C4-2B (cell line): ENCODE data around the gene ADAT3.

Experiments
- ZFX ChIP-seq: fragments of 450-650 bp; IDR thresholded peaks from 2 replicates; pipeline ENCODE4 v1.6.1; 2017
- TF ChIP-seq, protein P1 (sequence below): fragments of 450-650 bp; conservative IDR thresholded peaks from 2 replicates; pipeline ENCODE4 v1.5.1; 2017; ENCODE audit warnings: mild to moderate bottlenecking

DNA sequence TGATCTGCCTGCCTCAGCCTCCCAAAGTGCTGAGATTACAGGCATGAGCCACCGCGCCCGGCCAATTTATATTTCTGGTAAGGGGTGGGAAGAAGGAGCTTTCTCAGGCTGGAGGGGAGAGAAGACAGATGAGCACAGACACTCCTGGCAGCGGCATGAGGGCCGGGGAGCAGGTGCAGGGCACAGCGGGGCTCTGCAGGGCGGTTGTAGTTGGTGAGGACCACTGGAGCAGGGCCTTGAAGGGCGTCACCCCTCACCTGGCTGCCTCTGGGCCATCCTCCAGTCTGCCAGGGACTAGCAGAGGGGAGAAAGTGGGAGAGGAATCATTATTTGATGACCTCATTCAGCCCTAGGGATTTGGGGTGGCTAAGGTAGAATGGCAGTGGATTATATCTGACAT lies 27.2 kb downstream of the ADAT3 start:
- TF ChIP-seq, protein P1, sequence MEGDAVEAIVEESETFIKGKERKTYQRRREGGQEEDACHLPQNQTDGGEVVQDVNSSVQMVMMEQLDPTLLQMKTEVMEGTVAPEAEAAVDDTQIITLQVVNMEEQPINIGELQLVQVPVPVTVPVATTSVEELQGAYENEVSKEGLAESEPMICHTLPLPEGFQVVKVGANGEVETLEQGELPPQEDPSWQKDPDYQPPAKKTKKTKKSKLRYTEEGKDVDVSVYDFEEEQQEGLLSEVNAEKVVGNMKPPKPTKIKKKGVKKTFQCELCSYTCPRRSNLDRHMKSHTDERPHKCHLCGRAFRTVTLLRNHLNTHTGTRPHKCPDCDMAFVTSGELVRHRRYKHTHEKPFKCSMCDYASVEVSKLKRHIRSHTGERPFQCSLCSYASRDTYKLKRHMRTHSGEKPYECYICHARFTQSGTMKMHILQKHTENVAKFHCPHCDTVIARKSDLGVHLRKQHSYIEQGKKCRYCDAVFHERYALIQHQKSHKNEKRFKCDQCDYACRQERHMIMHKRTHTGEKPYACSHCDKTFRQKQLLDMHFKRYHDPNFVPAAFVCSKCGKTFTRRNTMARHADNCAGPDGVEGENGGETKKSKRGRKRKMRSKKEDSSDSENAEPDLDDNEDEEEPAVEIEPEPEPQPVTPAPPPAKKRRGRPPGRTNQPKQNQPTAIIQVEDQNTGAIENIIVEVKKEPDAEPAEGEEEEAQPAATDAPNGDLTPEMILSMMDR: no peak
- TF ChIP-seq ZFX: no peak
